ENCODE measurements around the gene PLIN5. TPM values are rescaled to one million over a fixed set of nuclear protein-coding genes. Genes with fewer than 3 reads are reported as not detected.
A peak's percentile ranks its signal among the peaks of the same experiment; 100 is the strongest.

The PLIN5 gene
- total and polyA plus RNA-seq, 5 donors: 25.5 to 60.3 (median 29.4) TPM

- intact Hi-C loops (cut with DNase I): loop anchor here in 2 of 4 donors (5.0 kb wide), 1 partner anchor 83 kb away; the partner anchor contains the start of gene TNFAIP8L1 (in 2 of the 2)
- ATAC-seq: no peak
- no peaks in the 10 kb centered on the region for H3K4me1 ChIP-seq (ENCODE audit: control insufficient read depth, insufficient read depth, low read length)
- H3K27me3 ChIP-seq (ENCODE audit: control insufficient read depth, insufficient read depth): no peaks in the 10 kb centered on the region
- H3K27ac ChIP-seq (ENCODE audit: low read length): no peak overlapping the region
- H3K9me3 ChIP-seq (ENCODE audit: control insufficient read depth, low read length): no peaks in the 10 kb centered on the region
- no peak for DNase-seq
- 82% methylated on average over 7 of the region's 7 CpGs for WGBS
- no peak overlapping the region for H3K4me3 ChIP-seq (ENCODE audit: low read length)
Measured at GRCh38 chr19:4554717-4555116, 19.7 kb upstream of the PLIN5 start.

GRCh38 chr19:4553775-4554174 is 18.8 kb upstream of the PLIN5 start:
- no peak for DNase-seq
- Histone ChIP-seq H3K4me3 (ENCODE audit: low read length) (no peak overlapping the region), H3K27me3 (ENCODE audit: control insufficient read depth, insufficient read depth) (no peaks in the 10 kb centered on the region), H3K27ac (ENCODE audit: low read length) (no peak overlapping the region), H3K4me1 (ENCODE audit: control insufficient read depth, insufficient read depth, low read length) (no peaks in the 10 kb centered on the region), H3K9me3 (ENCODE audit: control insufficient read depth, low read length) (no peaks in the 10 kb centered on the region)
- intact Hi-C loops (cut with DNase I): no loop called here
- 66% methylated on average over 3 of the region's 3 CpGs for WGBS
- no peak for ATAC-seq

GRCh38 chr19:4553092-4553695 is 18.2 kb upstream of the PLIN5 start:
- intact Hi-C loops (cut with DNase I): no loop called here
- H3K9me3 ChIP-seq (ENCODE audit: control insufficient read depth, low read length): no peaks in the 10 kb centered on the region
- ATAC-seq (no peak), DNase-seq (no peak)
- no peak overlapping the region for H3K4me3 ChIP-seq (ENCODE audit: low read length)
- H3K27me3 ChIP-seq (ENCODE audit: control insufficient read depth, insufficient read depth): no peaks in the 10 kb centered on the region
- H3K27ac ChIP-seq (ENCODE audit: low read length): no peak overlapping the region
- no peaks in the 10 kb centered on the region for H3K4me1 ChIP-seq (ENCODE audit: control insufficient read depth, insufficient read depth, low read length)

- H3K4me1 ChIP-seq (ENCODE audit: control insufficient read depth, insufficient read depth, low read length): no peaks in the 10 kb centered on the region
- H3K9me3 ChIP-seq (ENCODE audit: control insufficient read depth, low read length): no peaks in the 10 kb centered on the region
- no peak overlapping the region for H3K4me3 ChIP-seq (ENCODE audit: low read length)
- 82% methylated on average over 18 of the region's 18 CpGs for WGBS
- intact Hi-C loops (cut with DNase I): no loop called here
- DNase-seq: no peak
- H3K27me3 ChIP-seq (ENCODE audit: control insufficient read depth, insufficient read depth): no peaks in the 10 kb centered on the region
- no peak for ATAC-seq
- H3K27ac ChIP-seq (ENCODE audit: low read length): no peak overlapping the region
Measured at GRCh38 chr19:4552525-4552819, 17.4 kb upstream of the PLIN5 start.

GRCh38 chr19:4550479-4551050 is 15.5 kb upstream of the PLIN5 start:
- DNase-seq (no peak), ATAC-seq (no peak)
- intact Hi-C loops (cut with DNase I): no loop called here
- Histone ChIP-seq H3K4me1 (ENCODE audit: control insufficient read depth, insufficient read depth, low read length) (no peaks in the 10 kb centered on the region), H3K4me3 (ENCODE audit: low read length) (no peak overlapping the region), H3K27ac (ENCODE audit: low read length) (no peak overlapping the region), H3K27me3 (ENCODE audit: control insufficient read depth, insufficient read depth) (no peaks in the 10 kb centered on the region), H3K9me3 (ENCODE audit: control insufficient read depth, low read length) (no peaks in the 10 kb centered on the region)
- WGBS: 88% methylated on average over 26 of the region's 26 CpGs

- Histone ChIP-seq H3K27ac (ENCODE audit: low read length) (no peak overlapping the region), H3K4me3 (ENCODE audit: low read length) (no peak overlapping the region), H3K27me3 (ENCODE audit: control insufficient read depth, insufficient read depth) (no peaks in the 10 kb centered on the region), H3K4me1 (ENCODE audit: control insufficient read depth, insufficient read depth, low read length) (no peaks in the 10 kb centered on the region), H3K9me3 (ENCODE audit: control insufficient read depth, low read length) (no peaks in the 10 kb centered on the region)
- 91% methylated on average over 18 of the region's 18 CpGs for WGBS
- DNase-seq: no peak
- intact Hi-C loops (cut with DNase I): no loop called here
- no peak for ATAC-seq
Measured at GRCh38 chr19:4550018-4550417, 15.0 kb upstream of the PLIN5 start.

GRCh38 chr19:4548238-4548584 is 13.2 kb upstream of the PLIN5 start:
- Histone ChIP-seq H3K9me3 (ENCODE audit: control insufficient read depth, low read length) (no peaks in the 10 kb centered on the region), H3K4me1 (ENCODE audit: control insufficient read depth, insufficient read depth, low read length) (no peaks in the 10 kb centered on the region), H3K27me3 (ENCODE audit: control insufficient read depth, insufficient read depth) (no peaks in the 10 kb centered on the region), H3K4me3 (ENCODE audit: low read length) (no peak overlapping the region), H3K27ac (ENCODE audit: low read length) (no peak overlapping the region)
- DNase-seq: no peak
- intact Hi-C loops (cut with DNase I): no loop called here
- ATAC-seq: no peak
- WGBS: 76% methylated on average over 14 of the region's 14 CpGs

- ATAC-seq (peak in 1 of 2 donors; percentile 32), DNase-seq (peak in 1 of 3 donors; percentile 75)
- Histone ChIP-seq H3K27ac (ENCODE audit: low read length) (no peak overlapping the region), H3K9me3 (ENCODE audit: control insufficient read depth, low read length) (no peaks in the 10 kb centered on the region), H3K4me1 (ENCODE audit: control insufficient read depth, insufficient read depth, low read length) (no peaks in the 10 kb centered on the region), H3K4me3 (ENCODE audit: low read length) (no peak overlapping the region), H3K27me3 (ENCODE audit: control insufficient read depth, insufficient read depth) (no peaks in the 10 kb centered on the region)
- intact Hi-C loops (cut with DNase I): no loop called here
- 67% methylated on average over 32 of the region's 32 CpGs for WGBS
Measured at GRCh38 chr19:4547303-4548237, 12.5 kb upstream of the PLIN5 start.

- no peak for DNase-seq
Measured at GRCh38 chr19:4543842-4544647, 9.0 kb upstream of the PLIN5 start.

GRCh38 chr19:4542896-4543841 is 8.1 kb upstream of the PLIN5 start:
- ATAC-seq (no peak), DNase-seq (no peak)
- Histone ChIP-seq H3K27me3 (ENCODE audit: control insufficient read depth, insufficient read depth) (no peaks in the 10 kb centered on the region), H3K4me3 (ENCODE audit: low read length) (no peak overlapping the region), H3K9me3 (ENCODE audit: control insufficient read depth, low read length) (no peaks in the 10 kb centered on the region), H3K4me1 (ENCODE audit: control insufficient read depth, insufficient read depth, low read length) (no peaks in the 10 kb centered on the region), H3K27ac (ENCODE audit: low read length) (no peak overlapping the region)
- WGBS: 85% methylated on average over 77 of the region's 77 CpGs
- intact Hi-C loops (cut with DNase I): no loop called here

More at GRCh38 chr19:4543842-4544647, 9.0 kb upstream of the PLIN5 start:
- Histone ChIP-seq H3K9me3 (ENCODE audit: control insufficient read depth, low read length) (no peaks in the 10 kb centered on the region), H3K27me3 (ENCODE audit: control insufficient read depth, insufficient read depth) (no peaks in the 10 kb centered on the region), H3K27ac (ENCODE audit: low read length) (no peak overlapping the region), H3K4me3 (ENCODE audit: low read length) (no peak overlapping the region), H3K4me1 (ENCODE audit: control insufficient read depth, insufficient read depth, low read length) (no peaks in the 10 kb centered on the region)
- intact Hi-C loops (cut with DNase I): no loop called here
- no peak for ATAC-seq
- 93% methylated on average over 87 of the region's 87 CpGs for WGBS
